Transverse colon (tissue), 4 donors: ENCODE measurements around the gene SSC5D. TPM values are rescaled to one million over a fixed set of nuclear protein-coding genes. Genes with fewer than 3 reads are reported as not detected.

ENCODE experiments used
- DNase-seq: peaks from one replicate; pipeline ENCODE4 v3.0.0-alpha.2; 2019
- H3K27ac ChIP-seq, 4 donors: fragments of 200-600 bp; sonication (generic); 2 replicates each; pipeline ENCODE4 v1.5.1; 2016 to 2018; ENCODE audit warnings: inconsistent platforms in 4 of 4
- H3K27me3 ChIP-seq: fragments of 200-600 bp; sonication (generic); 2 replicates; pipeline ENCODE4 v1.5.1; 2017; ENCODE audit warnings: inconsistent platforms
- H3K36me3 ChIP-seq, 4 donors: fragments of 200-600 bp; sonication (generic); 2 replicates each; pipeline ENCODE4 v1.5.1; 2017 to 2019; ENCODE audit warnings: inconsistent platforms in 4 of 4
- H3K4me1 ChIP-seq, 4 donors: fragments of 200-600 bp; sonication (generic); 2 replicates each; pipeline ENCODE4 v1.5.1; 2017 to 2020; ENCODE audit warnings: inconsistent platforms in 4 of 4
- H3K4me3 ChIP-seq, 4 donors: fragments of 200-600 bp; sonication (generic); 1 replicate in 1 of 4; 2 replicates in 3 of 4; pipeline versions ENCODE4 v1.5.1 to v1.6.1; 2017 to 2019; ENCODE audit warnings: inconsistent platforms in 4 of 4
- H3K9me3 ChIP-seq, 2 donors: fragments of 200-600 bp; sonication (generic); 2 replicates each; pipeline ENCODE4 v1.5.1; 2017 to 2019; ENCODE audit warnings: inconsistent platforms in 2 of 2
- EP300 ChIP-seq: sonication (generic); formaldehyde crosslinking; IDR thresholded peaks from one replicate; pipeline ENCODE4 v1.6.1; 2017; ENCODE audit warnings: antibody characterized with exemption, low read depth
- POLR2A ChIP-seq: fragments of 450-650 bp; IDR thresholded peaks from one replicate; pipeline ENCODE4 v1.6.1; 2016; ENCODE audit warnings: antibody characterized with exemption, mild to moderate bottlenecking, moderate library complexity
- POLR2AphosphoS5 ChIP-seq, 3 donors: sonication (generic); formaldehyde crosslinking; IDR thresholded peaks; one replicate each; pipeline ENCODE4 v1.6.1; 2016; ENCODE audit warnings: antibody characterized with exemption in 3 of 3
- WGBS, 2 donors: methylation state at CpG; one replicate each; pipeline ENCODE4 v1.1.5; 2018; ENCODE audit warnings: low coverage in 1 of 2; 5-methylcytosine and 5-hydroxymethylcytosine counted together
- in situ Hi-C, 4 donors: fragments of 200-750 bp; cut with MboI; loops; one replicate each; pipeline versions ENCODE4 v1.15.0 to v1.15.1; 2017; ENCODE audit warnings: low sequenced_read_pairs in 3 of 4, low pct_ligation_motif_present in 1 of 4, low pct_unique_long_range_greater_than_20kb in 1 of 4
- intact Hi-C: fragments of 100-400 bp; cut with DNase I; formaldehyde crosslinking; loops from one replicate; pipeline ENCODE4 v1.15.1; 2023; ENCODE audit warnings: low total_unique reads
- total RNA-seq, 4 donors: library from RNA; depleted of rRNA; stranded (reverse); fragments of >200 nt; gene quantifications; one replicate each; pipeline ENCODE4 v1.1.0, GENCODE V29; 2016
- TF ChIP-seq, protein P1 (sequence below), 5 experiments: fragments of 200-600 bp in 3 of 5; fragments of 450-650 bp in 2 of 5; sonication (generic) in 3 of 5; IDR thresholded peaks; 1 replicate in 2 of 5; 2 replicates in 3 of 5; pipeline ENCODE4 v1.5.1; 2016 to 2017; ENCODE audit warnings: antibody characterized with exemption in 5 of 5, inconsistent platforms in 3 of 5, mild to moderate bottlenecking in 2 of 5, moderate library complexity in 1 of 5

Gene SSC5D
- total RNA-seq, 4 donors from 2014 or later = 3.4 to 41.2 (median 11.1) TPM

GRCh38 chr19:55538132-55538531 lies 49.9 kb downstream of the SSC5D start:
- no peaks in the 10 kb centered on the region for H3K9me3 ChIP-seq
- WGBS, 2 donors = 91 to 97% methylated on average over 4 to 5 of the region's 5 CpGs
- H3K4me3 ChIP-seq = no peak overlapping the region
- intact Hi-C loops (no loop called here), in situ Hi-C loops (no loop called here)
- H3K4me1 ChIP-seq = no peaks in the 10 kb centered on the region
- no peak for DNase-seq
- no peak overlapping the region for H3K27ac ChIP-seq
- TF ChIP-seq POLR2AphosphoS5 (IDR thresholded peaks at IDR 0.05) = no peak
- TF ChIP-seq, protein P1, sequence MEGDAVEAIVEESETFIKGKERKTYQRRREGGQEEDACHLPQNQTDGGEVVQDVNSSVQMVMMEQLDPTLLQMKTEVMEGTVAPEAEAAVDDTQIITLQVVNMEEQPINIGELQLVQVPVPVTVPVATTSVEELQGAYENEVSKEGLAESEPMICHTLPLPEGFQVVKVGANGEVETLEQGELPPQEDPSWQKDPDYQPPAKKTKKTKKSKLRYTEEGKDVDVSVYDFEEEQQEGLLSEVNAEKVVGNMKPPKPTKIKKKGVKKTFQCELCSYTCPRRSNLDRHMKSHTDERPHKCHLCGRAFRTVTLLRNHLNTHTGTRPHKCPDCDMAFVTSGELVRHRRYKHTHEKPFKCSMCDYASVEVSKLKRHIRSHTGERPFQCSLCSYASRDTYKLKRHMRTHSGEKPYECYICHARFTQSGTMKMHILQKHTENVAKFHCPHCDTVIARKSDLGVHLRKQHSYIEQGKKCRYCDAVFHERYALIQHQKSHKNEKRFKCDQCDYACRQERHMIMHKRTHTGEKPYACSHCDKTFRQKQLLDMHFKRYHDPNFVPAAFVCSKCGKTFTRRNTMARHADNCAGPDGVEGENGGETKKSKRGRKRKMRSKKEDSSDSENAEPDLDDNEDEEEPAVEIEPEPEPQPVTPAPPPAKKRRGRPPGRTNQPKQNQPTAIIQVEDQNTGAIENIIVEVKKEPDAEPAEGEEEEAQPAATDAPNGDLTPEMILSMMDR (IDR thresholded peaks at IDR 0.05) = no peak
- TF ChIP-seq POLR2A = no peak
- no peak for TF ChIP-seq EP300
- H3K27me3 ChIP-seq = no peaks in the 10 kb centered on the region
- H3K36me3 ChIP-seq = no peaks in the 10 kb centered on the region

- Histone ChIP-seq H3K4me1 (no peaks in the 10 kb centered on the region), H3K27ac (no peak overlapping the region), H3K27me3 (no peaks in the 10 kb centered on the region), H3K4me3 (no peak overlapping the region), H3K36me3 (no peaks in the 10 kb centered on the region), H3K9me3 (no peaks in the 10 kb centered on the region)
- intact Hi-C loops (no loop called here), in situ Hi-C loops (no loop called here)
- TF ChIP-seq EP300 (no peak), POLR2AphosphoS5 (IDR thresholded peaks at IDR 0.05) (no peak), POLR2A (no peak)
- TF ChIP-seq, protein P1 (IDR thresholded peaks at IDR 0.05) = no peak
- WGBS, 2 donors = 65 to 87% methylated on average over 4 to 29 of the region's 33 CpGs
- DNase-seq = no peak
These were observed 51.1 kb downstream of the SSC5D start for GRCh38 chr19:55539090-55539984.

- intact Hi-C loops = no loop called here
- no peak overlapping the region for H3K4me3 ChIP-seq
- H3K36me3 ChIP-seq = no peaks in the 10 kb centered on the region
- H3K27me3 ChIP-seq = peaks cover 3% of the 10 kb centered on the region
- H3K4me1 ChIP-seq = no peaks in the 10 kb centered on the region
- H3K9me3 ChIP-seq = no peaks in the 10 kb centered on the region
- TF ChIP-seq POLR2A (no peak), POLR2AphosphoS5 (IDR thresholded peaks at IDR 0.05) (no peak), EP300 (no peak)
- TF ChIP-seq, protein P1 (IDR thresholded peaks at IDR 0.05) = no peak
- in situ Hi-C loops = no loop called here
- 33 to 62% methylated on average over 4 to 10 of the region's 10 CpGs for WGBS, 2 donors
- no peak for DNase-seq
- H3K27ac ChIP-seq = no peak overlapping the region
These were observed 52.4 kb downstream of the SSC5D start for GRCh38 chr19:55540619-55541018.

DNA sequence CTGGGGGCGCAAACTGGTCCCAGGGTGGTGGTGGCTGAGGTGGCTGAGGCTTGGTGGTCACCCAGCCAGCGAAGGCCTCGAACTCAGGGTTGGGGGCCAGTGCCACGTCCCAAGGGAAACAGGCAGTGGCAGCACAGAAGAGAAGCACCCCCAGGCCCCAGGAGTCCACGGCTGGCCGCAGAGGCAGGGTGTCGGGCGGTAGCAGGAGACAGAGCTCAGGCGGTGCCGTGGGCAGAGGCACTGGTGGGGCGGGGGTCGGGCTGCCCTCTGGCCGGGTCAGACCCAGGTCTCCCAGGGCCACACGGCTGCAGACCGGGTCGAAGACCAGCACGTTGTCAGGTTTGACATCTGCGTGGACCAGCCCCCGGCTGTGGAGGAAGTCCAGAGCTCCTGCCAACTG lies 52.9 kb downstream of the SSC5D start:
- Histone ChIP-seq H3K27ac (no peak overlapping the region), H3K4me3 (no peak overlapping the region), H3K36me3 (no peaks in the 10 kb centered on the region), H3K27me3 (peaks cover 3% of the 10 kb centered on the region), H3K4me1 (no peaks in the 10 kb centered on the region), H3K9me3 (no peaks in the 10 kb centered on the region)
- in situ Hi-C loops = no loop called here
- DNase-seq = no peak
- TF ChIP-seq POLR2AphosphoS5 (IDR thresholded peaks at IDR 0.05) (no peak), POLR2A (no peak), EP300 (no peak)
- TF ChIP-seq, protein P1 (IDR thresholded peaks at IDR 0.05) = no peak
- WGBS, 2 donors = 77% methylated on average over 18 of the region's 19 CpGs; no CpG with 5 or more reads in 1 of the 2 donors
- intact Hi-C loops = no loop called here
